GM21360 (cell line): ENCODE data around the gene ZCCHC14.
"Not testable (repeated sequence)": the region's sequence is repeated elsewhere in the genome, so short reads cannot be mapped to it uniquely, and the experiment has no call there.

Experiments used
- ATAC-seq: cut with Tn5 transposase; IDR thresholded peaks from one replicate; pipeline ENCODE4 v1.9.1; 2021; ENCODE audit warnings: mild to moderate bottlenecking, moderate library complexity; ENCODE audit not compliant: unreplicated experiment

Gene ZCCHC14

DNA sequence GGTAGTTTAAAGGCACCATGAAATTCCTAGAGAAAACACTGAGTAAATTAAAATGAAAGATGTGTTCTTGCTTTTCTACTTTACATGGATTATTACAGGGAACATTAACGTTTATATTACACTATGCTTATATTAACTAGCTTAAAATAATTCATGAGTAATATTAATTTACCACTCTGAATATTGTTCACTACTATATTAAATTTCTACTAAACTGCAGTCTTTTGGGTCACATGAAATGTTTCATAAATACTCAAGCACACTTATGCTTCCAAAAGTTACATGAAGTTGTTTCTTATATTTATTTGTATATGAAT lies 104.0 kb downstream of the ZCCHC14 start:
- ATAC-seq, result no peak

DNA sequence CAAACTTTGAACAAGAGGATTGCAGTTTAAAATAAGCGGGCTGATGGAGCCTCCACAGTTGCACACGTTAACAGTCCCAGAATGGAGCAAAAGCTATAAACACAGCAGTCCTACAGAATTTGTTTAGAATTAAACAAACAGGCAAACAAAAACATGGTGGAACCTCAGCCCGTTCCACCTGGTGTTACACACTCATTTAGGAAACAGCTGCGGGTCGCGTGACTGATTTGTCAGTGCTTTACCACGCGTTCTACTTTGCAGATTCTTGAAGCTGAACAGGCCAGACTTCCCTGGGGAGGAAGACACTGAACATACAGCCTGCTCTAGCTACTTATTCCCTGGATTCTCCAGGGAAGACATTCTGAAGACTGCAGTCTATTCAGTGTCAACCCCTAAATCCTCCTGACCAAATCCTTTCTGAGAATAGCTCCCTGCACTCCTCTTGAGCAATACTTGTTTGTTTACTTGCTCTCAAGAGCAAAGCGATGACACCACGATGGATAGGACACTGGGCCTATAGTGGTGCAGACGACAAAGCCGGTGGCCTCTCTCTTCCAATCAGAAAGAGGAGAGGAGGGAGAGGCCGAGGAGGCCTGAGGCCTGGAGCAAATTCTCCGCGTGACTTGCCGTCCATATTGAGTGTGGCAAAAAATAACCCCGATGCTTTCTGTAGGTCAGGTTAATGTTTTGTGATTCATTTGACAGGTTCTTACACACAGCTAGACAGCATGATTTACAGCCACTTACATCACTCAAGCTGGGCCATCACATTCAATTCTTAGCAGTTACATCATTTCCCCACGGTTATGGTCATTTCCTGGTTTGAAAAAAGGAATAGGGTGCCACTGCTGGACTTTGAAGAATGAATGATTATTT lies 104.6 kb downstream of the ZCCHC14 start:
- ATAC-seq, result peak; percentile 39

- ATAC-seq, result not testable (repeated sequence)
Observed at GRCh38 chr16:87384875-87385167, 108.0 kb downstream of the ZCCHC14 start.

DNA sequence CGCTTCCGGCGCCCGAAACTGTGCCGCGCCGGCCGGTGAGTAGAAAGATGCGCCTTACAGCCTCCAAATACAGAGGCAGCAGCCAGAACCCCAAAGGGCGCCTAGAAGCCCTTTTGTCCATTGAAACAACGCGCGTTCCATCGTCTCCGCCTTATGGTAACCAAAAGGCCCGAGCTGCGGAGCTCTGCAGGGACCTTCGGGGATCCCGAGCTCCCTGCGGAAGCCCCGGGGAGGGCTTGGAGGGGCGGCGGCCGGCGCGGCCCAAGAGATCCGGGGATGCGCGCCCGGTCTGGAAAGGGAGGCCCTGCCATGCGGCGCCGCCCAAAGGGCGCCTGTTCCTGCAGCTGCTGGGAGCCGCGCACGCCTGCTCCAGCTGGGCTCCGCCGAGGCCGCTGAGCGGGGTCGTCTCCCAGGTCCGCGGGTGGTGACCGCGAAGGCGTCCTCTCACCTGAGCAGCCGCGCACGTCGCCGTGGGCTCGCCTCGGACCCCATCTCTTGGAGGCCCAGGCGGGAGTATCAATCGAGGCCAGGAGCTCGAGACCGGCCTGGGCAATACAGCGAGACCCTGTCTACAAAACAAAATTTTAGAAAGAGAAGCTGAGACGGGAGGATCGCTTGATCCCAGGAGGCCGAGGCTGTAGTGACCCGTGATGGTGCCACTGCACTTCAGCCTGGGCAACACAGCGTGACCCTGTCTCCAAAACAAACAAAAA lies 108.5 kb downstream of the ZCCHC14 start:
- peak; percentile 8 for ATAC-seq

- ATAC-seq, result peak; percentile 41
Observed at GRCh38 chr16:87383505-87384161, 109.2 kb downstream of the ZCCHC14 start, which contains the start of gene FBXO31. Gene FBXO31, minus strand, starts transcription at chr16:87383776. Its CDS starts 32 bp downstream, at chr16:87383744.

- ATAC-seq, result no peak
Observed at GRCh38 chr16:87382023-87382785, 110.6 kb downstream of the ZCCHC14 start.

- no peak for ATAC-seq
Observed at GRCh38 chr16:87380881-87381280, 111.9 kb downstream of the ZCCHC14 start.

DNA sequence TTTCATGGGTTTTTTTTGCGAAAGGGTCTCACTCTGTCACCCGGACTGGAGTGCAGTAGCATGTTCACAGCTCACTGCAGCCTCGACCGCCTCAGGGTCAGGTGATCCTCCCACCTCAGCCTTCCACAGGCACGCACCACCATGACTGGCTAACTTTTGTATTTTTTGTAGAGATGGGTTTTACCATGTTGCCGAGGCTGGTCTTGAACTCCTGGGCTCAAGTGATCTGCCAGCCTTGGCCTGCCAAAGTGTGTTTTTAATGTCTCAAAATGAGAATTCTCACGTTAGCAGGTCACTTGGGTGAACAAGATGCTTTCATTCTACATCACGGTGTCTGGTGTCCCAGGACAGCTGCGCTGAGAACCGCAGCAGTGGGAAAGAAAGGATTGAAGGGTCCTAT lies 112.4 kb downstream of the ZCCHC14 start:
- no peak for ATAC-seq

DNA sequence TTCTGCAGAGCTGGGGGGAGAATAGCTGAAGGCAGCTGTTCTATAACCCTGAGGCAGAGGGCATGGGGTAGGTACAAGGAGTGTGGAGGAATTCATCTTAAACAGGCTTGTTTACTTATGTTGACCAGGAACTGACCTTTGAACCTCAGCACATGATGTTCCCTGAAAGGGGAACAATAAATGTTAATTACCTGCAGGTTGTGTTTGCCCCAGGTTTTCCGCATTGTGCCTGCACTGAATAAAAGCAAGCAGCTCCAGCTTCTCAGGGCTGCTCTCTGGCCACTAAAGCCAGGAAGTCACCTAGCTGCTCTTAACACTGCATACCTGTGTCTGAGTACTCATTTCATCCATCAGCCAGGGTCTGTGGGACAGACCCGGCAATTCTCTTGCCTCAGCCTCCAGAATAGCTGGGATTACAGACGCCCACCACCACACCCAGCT lies 113.5 kb downstream of the ZCCHC14 start:
- not testable (repeated sequence) for ATAC-seq

- no peak for ATAC-seq
Observed at GRCh38 chr16:87376660-87377059, 116.2 kb downstream of the ZCCHC14 start.

- no peak for ATAC-seq
Observed at GRCh38 chr16:87375426-87376135, 117.2 kb downstream of the ZCCHC14 start.

- no peak for ATAC-seq
Observed at GRCh38 chr16:87374313-87374712, 118.5 kb downstream of the ZCCHC14 start.

DNA sequence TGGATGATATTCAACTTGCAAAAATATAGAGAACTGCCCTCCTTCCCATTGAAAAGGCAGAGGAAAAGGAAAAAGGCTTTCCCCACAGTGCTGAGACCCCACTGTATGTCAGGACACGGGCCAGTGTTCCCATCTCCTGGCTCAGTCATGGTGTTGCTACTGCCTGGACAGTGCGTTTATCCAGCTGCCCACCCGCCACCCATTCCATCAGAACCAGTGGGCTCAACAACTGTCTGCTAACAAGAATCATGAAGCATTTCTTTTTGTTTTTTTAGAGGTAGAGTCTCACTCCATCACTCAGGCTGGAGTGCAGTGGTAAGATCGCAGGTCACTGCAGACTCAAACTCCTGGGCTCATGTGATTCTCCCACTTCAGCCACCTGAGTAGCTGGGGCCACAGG lies 120.5 kb downstream of the ZCCHC14 start:
- no peak for ATAC-seq

- no peak for ATAC-seq
Observed at GRCh38 chr16:87371261-87371866, 121.5 kb downstream of the ZCCHC14 start.

DNA sequence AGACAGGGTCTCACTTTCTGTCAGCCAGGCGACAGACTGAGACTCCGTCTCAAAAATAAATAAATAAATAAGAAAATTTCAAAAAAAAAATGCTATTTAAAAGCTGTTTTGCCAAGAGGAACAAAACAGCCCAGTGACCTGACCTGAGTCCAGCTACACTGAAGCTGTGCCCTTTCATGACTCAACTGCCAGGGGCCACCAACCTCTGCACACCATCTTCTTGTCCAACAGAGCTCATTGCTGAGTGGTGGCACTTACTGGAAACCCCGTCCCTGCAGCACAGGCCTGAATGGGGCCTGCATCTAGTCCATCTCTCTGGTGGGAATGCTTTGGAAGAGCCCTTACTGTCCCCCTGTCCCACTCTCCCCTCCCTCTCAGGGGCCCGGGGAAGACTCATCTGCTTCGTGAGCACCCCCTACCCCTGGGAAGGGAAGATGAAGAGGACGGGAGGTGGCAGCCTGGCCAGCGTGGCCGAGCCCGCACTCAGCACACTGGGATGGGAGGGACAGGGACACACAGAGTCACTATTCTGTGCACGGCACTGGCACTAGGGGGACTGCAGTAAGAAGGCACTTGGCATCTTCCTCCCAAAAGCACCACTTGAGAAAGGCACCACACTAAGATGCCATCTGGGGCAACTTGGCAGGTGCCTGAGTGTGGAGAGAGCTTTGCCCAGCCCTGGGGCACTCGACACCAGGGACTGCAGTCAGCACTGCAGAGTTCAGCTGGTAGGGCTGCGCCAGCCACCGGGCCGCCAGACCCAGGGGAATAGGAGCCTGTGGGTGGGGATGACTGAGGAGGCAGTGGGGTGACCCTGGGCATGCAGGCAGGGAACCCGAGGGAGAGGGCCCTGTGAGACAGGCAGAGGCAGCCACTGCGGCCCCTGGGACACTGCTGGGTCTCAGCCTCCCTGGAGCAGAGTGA lies 122.8 kb downstream of the ZCCHC14 start:
- ATAC-seq, result no peak

DNA sequence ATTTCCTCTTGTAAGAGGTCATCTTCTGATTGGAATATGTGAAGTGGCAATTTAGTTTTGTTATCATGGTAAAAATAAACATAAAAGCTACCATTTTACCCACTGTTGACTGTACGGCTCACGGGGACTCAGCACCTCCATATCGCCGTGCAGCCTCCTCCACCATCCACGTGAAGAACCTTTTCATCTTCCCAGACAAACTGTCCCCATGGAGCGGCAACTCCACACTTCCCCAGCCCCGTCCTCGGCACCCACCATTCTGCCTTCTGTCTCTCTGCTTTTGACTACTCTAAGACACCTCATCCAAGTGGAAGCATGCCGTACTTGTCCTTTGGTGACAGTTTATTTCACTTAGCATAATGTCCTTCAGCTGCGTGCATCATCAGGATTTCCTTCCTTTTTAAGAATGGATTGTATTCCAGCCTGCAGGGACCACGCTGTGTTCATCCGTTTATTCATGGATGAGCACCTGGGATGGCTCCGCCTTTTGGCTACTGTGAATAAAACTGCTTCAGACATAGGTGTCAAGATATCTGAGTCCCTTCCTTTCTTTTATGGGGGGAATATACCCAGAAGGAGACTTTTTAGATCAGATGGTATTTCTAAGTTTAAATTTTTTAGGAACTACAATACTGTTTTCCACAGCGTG lies 123.6 kb downstream of the ZCCHC14 start:
- no peak for ATAC-seq

DNA sequence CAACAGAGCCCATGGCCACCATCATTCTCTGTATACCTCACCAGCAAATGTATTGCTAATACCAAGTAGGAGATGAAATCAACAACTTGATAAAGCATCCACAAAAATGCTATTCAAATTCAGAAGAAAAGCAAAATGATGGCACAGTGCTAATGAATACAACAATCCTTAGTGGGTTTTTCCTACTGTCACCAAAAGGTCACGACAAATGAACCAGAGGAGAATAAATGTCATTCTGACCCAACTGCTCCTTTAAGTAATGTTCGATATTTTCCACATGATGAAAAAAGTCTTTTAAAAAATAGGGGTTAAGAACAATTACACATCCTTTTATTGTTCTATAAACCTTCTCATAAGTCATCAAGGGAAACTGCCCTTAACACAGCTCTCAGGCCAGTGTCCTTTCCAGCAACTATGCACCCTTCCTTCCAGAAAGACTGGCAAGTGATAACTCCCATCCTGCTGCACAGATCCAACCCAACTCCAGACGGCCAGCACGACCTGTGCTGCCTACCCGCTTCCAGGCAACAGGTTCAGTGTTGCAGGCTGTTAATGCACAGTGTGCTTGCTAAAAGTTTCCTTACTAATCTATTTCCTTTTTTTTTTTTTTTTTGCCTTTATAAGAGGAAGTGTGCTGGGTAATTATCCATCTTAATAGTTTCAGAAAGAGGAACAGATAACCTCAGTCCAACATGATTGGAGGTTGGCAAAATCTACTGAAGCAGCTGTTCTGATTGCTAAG lies 124.6 kb downstream of the ZCCHC14 start:
- no peak for ATAC-seq

DNA sequence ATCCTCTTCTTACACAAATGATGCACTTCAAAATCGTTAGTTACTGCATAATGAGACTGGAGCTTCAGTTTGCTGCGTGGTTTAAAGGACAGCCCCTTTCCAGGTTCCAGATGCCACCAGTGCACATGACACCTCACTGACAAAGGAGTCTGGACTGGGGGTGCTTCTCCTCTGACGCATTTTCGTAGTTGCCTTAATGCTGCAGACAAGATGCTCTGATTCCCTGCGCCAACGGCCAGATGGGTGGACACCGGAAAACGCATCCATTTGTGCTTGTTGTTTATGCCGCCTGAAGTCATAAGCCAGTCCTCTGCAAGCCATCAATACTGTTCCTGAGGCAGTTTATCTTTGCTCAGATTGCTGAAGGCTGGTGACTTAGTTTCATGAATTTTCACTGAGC lies 125.3 kb downstream of the ZCCHC14 start:
- ATAC-seq, result no peak
